ENCODE data around the gene NFIA.

NFIA gene

GRCh38 chr1:61190153-61190552 lies 107.8 kb downstream of the NFIA start:
- DNase-seq, result no peak

GRCh38 chr1:61190618-61191432 lies 108.5 kb downstream of the NFIA start:
- no peak for DNase-seq

DNA sequence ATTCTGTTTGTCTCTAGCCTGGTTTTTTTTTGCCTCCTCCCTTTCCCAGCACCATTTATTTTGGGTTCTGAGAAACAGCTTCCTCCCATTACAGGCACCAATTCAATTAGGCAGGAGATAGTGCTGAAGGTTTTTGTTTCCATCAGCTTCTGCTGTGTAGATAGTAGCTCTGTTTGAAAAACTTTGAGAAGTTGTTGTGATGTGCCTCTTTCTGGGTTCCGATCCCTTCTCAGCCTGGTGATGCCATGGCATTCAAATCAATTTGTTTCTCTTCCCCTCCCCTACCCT lies 109.0 kb downstream of the NFIA start:
- DNase-seq, result no peak

GRCh38 chr1:61192663-61193330 lies 110.4 kb downstream of the NFIA start:
- no peak for DNase-seq

GRCh38 chr1:61193808-61194207 lies 111.4 kb downstream of the NFIA start:
- no peak for DNase-seq

DNA sequence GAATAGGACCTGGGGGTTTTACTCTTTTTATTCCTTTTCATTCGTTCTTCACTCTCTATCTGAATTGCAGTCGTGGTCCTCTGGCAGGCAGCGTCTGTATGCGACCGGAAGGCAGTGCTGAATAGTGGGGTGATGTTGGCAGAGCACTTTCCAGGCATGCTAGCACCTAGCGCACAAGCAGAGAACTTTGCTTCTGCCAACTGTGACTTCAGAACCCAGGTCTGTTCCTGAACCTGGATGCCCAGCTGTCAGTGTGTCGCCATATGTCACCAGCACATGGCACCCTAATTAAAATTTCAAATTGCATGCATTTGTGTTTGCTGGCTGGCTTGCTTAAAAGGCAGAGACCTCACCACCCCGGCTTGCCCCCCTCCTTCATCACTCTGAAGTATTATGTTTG lies 116.2 kb downstream of the NFIA start:
- DNase-seq, result no peak

DNA sequence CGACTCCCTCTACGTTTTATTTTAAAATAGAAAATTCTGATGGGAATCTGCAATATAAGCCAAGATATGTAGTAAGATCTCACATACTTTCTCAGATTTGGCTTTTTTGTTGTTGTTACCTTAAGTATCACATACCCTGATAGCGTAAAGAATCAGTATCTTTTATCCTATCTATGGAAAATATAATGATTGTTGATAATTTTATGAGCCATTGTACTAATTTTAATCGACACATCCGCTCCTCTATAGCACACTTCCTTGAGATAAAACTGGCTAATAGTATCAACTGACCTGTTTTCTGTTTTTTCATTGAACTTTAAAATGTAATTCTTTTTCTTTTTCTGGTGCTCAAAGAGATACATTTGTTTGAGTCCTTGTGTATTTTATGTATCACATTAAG lies 118.7 kb downstream of the NFIA start:
- DNase-seq, result no peak

GRCh38 chr1:61202854-61203598 lies 120.7 kb downstream of the NFIA start:
- no peak for DNase-seq

DNA sequence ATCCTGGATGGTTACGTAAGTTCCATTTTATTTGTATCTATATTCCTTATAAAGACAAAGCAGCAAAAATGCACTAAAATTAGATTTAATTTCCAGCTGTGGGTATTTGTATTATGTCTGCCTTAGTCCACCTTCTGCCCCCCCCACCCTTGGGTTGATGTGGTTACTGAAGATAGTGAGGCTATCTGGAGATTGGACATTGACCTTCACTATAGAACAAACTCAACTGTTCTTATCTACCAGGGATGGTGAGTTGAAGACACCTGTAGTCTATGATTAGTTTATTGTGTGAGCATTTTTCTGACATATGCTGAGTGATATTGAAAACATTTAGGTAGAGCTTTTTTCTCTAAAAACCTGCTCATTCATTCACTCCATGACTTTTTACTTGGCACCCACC lies 122.2 kb downstream of the NFIA start:
- DNase-seq, result no peak

GRCh38 chr1:61207416-61207815 lies 125.1 kb downstream of the NFIA start:
- no peak for DNase-seq

- DNase-seq, result no peak
Measured at GRCh38 chr1:61208172-61208571, 125.8 kb downstream of the NFIA start.

DNA sequence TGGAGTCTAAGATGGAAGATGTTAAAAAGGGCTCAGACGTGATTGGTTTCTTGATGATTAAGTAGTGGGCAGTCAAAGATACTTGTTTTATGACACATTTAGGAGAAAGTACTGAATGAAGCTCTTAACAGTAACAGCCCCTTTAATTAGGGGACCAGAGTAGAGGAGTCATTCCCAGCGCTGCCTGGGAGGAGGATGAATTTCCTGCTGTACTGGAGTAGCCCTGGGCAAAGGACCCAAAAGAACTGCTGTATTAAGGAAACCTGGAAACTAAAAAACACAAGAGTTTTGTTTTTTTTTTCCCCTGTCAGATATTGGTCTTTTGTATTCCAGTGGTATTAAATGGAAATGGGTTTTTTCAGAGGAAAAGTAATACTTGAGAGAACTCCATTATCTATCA lies 126.5 kb downstream of the NFIA start:
- DNase-seq, result no peak

DNA sequence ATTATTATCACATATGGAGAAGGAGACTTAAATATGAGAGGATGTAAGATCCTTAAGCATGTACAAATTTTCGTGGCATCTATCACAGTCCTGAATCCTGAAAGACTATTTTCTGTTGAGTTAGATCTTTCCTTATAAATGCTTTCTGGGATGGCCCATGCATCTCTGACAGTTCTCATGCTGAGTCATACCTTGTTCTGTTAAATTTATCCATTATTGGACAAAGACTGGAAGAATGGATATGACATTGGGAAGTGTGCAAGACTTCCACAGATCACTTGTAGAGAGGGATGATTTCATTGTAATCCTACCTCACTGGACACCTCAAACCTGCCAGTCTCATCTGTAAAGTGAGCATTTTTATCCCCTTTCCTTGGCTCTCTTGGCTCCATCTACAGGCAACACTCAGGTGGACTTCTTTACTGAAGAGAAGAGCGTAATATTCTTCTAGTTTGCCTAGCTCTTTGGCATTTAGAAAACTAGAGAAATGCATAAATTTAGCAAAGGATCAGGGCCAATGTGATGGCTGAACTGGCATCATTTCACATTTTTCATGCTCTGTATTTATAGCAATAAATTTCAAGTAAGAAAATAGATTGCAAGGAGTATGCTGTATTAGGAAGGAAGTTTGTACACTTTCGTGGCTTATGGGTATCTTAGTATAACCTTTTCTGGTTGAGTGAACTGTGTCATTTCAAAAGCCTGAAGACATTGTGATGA lies 128.2 kb downstream of the NFIA start:
- DNase-seq, result no peak

DNA sequence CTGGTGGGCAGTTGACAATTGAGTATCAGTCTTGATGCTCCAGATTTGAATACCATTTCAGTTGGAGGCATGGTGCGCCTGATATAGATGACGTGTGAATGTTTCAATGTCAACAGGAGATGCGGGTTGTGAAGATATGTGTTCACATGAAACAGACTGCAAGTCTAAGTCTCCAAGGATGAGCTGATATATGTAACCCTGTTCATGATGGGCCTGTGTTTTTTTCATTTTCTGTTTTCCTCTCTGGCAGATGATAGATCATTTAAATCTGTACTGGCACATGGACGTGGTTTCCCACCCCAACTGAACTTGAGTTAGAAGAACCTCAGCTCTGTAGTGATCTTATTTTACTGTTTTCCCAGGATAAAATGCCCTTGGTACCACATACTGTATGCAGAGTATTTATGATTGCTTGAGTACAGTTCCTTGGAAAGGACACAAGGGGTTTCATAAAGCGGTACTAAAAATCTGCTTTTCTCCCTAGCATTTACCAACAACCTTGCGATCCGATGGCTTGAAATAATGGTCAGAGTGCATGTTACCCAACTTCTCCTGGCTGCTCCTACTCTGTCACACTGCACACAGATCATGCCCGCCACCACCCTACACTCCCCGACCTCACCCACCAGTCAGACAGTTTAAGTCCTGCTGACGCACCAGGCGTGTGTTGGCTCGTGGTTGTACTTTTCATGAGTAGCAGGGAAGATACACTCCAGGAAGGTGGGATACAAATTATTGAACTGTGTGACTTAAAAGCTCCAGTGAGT lies 131.1 kb downstream of the NFIA start:
- no peak for DNase-seq

DNA sequence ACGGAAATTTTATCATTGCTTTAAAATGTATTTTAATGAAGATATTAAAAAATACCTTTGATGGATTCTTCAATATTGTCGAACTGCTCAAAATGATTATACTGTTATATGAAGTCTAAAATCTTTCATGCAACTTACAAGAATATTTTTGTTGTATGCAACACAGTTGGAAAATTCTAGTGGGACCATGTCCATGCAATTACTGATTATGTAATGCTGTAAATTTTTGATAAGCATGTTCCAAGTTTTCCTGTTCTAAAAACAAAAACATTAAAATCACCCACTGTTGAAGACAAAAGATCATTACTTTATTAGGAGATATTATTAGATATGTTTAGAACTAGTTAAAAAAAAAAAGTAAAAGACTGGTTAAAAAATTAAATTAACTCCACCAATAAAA lies 132.8 kb downstream of the NFIA start:
- no peak for DNase-seq

GRCh38 chr1:61215676-61216289 lies 133.4 kb downstream of the NFIA start:
- DNase-seq, result no peak

- no peak for DNase-seq
Measured at GRCh38 chr1:61220536-61220935, 138.2 kb downstream of the NFIA start.

DNA sequence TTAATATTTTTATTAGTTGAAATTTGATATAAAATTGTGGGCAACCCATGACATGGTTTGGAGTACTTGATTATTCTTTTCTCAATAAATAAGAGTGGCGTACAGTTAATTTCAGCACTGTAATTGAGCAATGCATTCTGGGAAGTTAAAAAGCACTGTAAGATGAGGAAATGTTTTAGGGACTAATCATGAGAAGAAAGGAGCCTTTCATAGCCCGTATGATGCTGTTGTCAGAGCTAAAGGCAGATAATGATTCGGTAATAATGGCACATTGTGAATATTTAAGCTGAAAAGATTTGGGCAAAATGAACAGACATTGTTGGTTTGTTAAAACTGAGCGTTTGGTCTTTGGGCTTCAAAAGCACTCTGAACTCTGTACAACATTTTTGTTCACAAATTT lies 139.3 kb downstream of the NFIA start:
- no peak for DNase-seq

DNA sequence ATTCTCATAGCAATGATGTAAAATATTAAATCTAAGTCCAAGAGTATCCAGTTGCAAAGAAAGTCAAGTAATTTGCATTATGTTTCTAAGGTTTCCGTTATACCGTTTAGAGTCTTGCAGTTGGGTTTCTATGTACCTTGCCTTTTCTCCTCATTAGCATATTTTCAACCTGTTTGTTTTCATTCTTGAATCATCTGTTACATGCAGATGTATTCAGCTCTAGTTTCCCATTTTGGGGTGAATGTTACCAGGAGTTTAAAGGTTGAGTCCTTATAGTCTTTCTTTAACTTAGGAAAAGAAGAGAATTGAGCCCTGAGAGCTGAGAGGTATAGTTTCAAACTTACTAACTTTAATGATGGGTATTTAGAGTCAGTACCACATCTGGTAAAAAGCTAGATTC lies 139.9 kb downstream of the NFIA start:
- DNase-seq, result no peak

- no peak for DNase-seq
Measured at GRCh38 chr1:61223140-61223539, 140.8 kb downstream of the NFIA start.

DNA sequence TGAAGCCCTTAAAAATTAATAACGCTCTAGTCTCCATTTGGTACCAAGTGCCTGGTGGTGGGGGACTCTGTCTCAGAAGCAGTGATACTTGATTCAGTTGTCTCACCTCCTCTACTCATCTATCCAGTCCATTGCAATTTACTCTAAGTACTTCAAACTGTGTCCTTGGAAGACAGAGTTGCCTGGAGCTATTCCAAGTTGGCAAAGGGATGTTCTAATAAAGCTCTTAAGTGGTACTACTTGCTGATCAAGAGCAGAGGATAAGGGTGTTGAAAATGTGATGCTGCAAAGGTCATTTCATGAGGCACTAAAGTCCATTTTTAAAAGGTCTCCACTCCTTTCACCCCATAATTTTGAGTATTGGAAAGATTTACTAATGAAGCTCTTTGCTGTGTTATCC lies 142.2 kb downstream of the NFIA start:
- DNase-seq, result no peak

- DNase-seq, result no peak
Measured at GRCh38 chr1:61225478-61225877, 143.1 kb downstream of the NFIA start.

Data from NCI-H146 (cell line).